ENCODE data around the gene PTPRT. TPM values are rescaled to one million over a fixed set of nuclear protein-coding genes. Genes with fewer than 3 reads are reported as not detected.

PTPRT gene
- polyA plus RNA-seq, 2 of the 4 experiments (the other 2 are of a cell fraction), result not detected

GRCh38 chr20:43205699-43206098 lies 16.0 kb upstream of the PTPRT start:
- ATAC-seq, result no peak
- no peak for FAIRE-seq
- TF ChIP-seq REST (IDR thresholded peaks at IDR 0.05), result no peak
- H3K4me3 ChIP-seq, result no peak overlapping the region
- ChIA-PET POLR2A (no interaction called here), CTCF (interaction anchor here (1.0 to 1.2 kb wide), 2 partner anchors 14 to 1471 kb away, joined by 4 read pairs; no protein-coding TSS in a partner anchor)
- 3% methylated on average over 4 of the region's 4 CpGs for WGBS (ENCODE audit: missing lambda C conversion rate)
- no peak overlapping the region for H3K27ac ChIP-seq
- H3K4me1 ChIP-seq, result no peaks in the 10 kb centered on the region
- no peaks in the 10 kb centered on the region for H3K9me3 ChIP-seq
- no peak overlapping the region for H3K4me2 ChIP-seq
- no peak for DNase-seq (ENCODE audit: low read depth in 1 of 2, low spot score in 1 of 2)

GRCh38 chr20:43202100-43202499 lies 12.4 kb upstream of the PTPRT start:
- ChIA-PET CTCF (interaction anchor here (2.1 kb wide), 1 partner anchor 11 kb away, joined by 8 read pairs; no protein-coding TSS in a partner anchor), POLR2A (no interaction called here)
- Histone ChIP-seq H3K4me3 (no peak overlapping the region), H3K4me1 (no peaks in the 10 kb centered on the region), H3K4me2 (no peak overlapping the region), H3K9me3 (no peaks in the 10 kb centered on the region), H3K27ac (no peak overlapping the region)
- TF ChIP-seq REST (IDR thresholded peaks at IDR 0.05) (no peak), SREBF2 (IDR thresholded peaks at IDR 0.05) (no peak), CEBPB (IDR thresholded peaks at IDR 0.05) (no peak), CBX2 (IDR thresholded peaks at IDR 0.05; ENCODE audit: borderline replicate concordance, low read depth) (no peak), SMC3 (IDR thresholded peaks at IDR 0.05) (no peak), HOXA7 (CRISPR knock-in tag; IDR thresholded peaks at IDR 0.05) (no peak), POLR2AphosphoS2 (conservative IDR thresholded peaks at IDR 0.05; ENCODE audit: low read length) (no peak), CHD4 (IDR thresholded peaks at IDR 0.05; ENCODE audit: borderline replicate concordance) (no peak), RCOR1 (IDR thresholded peaks at IDR 0.05; ENCODE audit: low read depth, low read length) (no peak), HOXB13 (CRISPR knock-in tag; IDR thresholded peaks at IDR 0.05; ENCODE audit: low read depth) (no peak), BCL3 (IDR thresholded peaks at IDR 0.05) (no peak), GATA3 (IDR thresholded peaks at IDR 0.05; ENCODE audit: borderline replicate concordance) (no peak), FOXS1 (CRISPR knock-in tag; IDR thresholded peaks at IDR 0.05) (no peak), HOXB5 (CRISPR knock-in tag; IDR thresholded peaks at IDR 0.05) (no peak), CBX8 (IDR thresholded peaks at IDR 0.05) (no peak), EHF (CRISPR knock-in tag; IDR thresholded peaks at IDR 0.05) (no peak)
- TF ChIP-seq, protein P1, sequence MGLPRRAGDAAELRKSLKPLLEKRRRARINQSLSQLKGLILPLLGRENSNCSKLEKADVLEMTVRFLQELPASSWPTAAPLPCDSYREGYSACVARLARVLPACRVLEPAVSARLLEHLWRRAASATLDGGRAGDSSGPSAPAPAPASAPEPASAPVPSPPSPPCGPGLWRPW (IDR thresholded peaks at IDR 0.05), result no peak
- TF ChIP-seq, protein P2, sequence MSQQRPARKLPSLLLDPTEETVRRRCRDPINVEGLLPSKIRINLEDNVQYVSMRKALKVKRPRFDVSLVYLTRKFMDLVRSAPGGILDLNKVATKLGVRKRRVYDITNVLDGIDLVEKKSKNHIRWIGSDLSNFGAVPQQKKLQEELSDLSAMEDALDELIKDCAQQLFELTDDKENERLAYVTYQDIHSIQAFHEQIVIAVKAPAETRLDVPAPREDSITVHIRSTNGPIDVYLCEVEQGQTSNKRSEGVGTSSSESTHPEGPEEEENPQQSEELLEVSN (IDR thresholded peaks at IDR 0.05; ENCODE audit: borderline replicate concordance, low read depth), result no peak
- DNase-seq (ENCODE audit: low read depth in 1 of 2, low spot score in 1 of 2), result no peak
- WGBS (ENCODE audit: missing lambda C conversion rate), result 36% methylated on average over 6 of the region's 6 CpGs
- no peak for ATAC-seq
- FAIRE-seq, result no peak

Measured in A549 (cell line).